Common myeloid progenitor, CD34-positive (primary cell): ENCODE results near the gene RRAS2.

Experiments
- CTCF ChIA-PET: fragments of 350-600 bp; sonication (Branson Sonifier 250); formaldehyde crosslinking; loops from one replicate; lab custom pipeline; 2021; ENCODE audit warnings: antibody characterized with exemption; lab: Charles Lee
- POLR2A ChIA-PET: fragments of 350-600 bp; sonication (Branson Sonifier 250); formaldehyde crosslinking; loops from one replicate; lab custom pipeline; 2021; ENCODE audit warnings: antibody characterized with exemption; lab: Charles Lee
- DNase-seq, 3 donors: peaks; one replicate each; pipeline versions ENCODE4 v3.0.0 to v3.0.0-alpha.2; 2013
- H3K27ac ChIP-seq, 2 experiments: 1 replicate in 1 of 2; 2 replicates in 1 of 2; pipeline ENCODE4 v1.7.0; 2013; ENCODE audit warnings: inconsistent platforms in 2 of 2, low read length in 2 of 2, mild to moderate bottlenecking in 2 of 2, low read depth in 1 of 2, moderate library complexity in 1 of 2; ENCODE audit not compliant: severe bottlenecking in 2 of 2, insufficient read depth in 1 of 2, poor library complexity in 1 of 2
- H3K27me3 ChIP-seq, 5 experiments: replicated peaks in 2 of 5; 1 replicate in 3 of 5; 2 replicates in 2 of 5; pipeline versions ENCODE4 v1.6.1 to v1.7.0; 2013; ENCODE audit warnings: low read length in 4 of 5, mild to moderate bottlenecking in 2 of 5, moderate library complexity in 2 of 5, inconsistent platforms in 1 of 5; ENCODE audit not compliant: insufficient read depth in 5 of 5, control insufficient read depth in 4 of 5
- H3K36me3 ChIP-seq, 4 experiments: 1 replicate in 2 of 4; 2 replicates in 2 of 4; pipeline versions ENCODE4 v1.6.1 to v1.7.0; 2013; ENCODE audit warnings: low read length in 3 of 4, control low read depth in 1 of 4, mild to moderate bottlenecking in 1 of 4; ENCODE audit not compliant: control insufficient read depth in 4 of 4, insufficient read depth in 4 of 4
- H3K4me1 ChIP-seq, 4 experiments: 1 replicate in 3 of 4; 2 replicates in 1 of 4; pipeline versions ENCODE4 v1.6.1 to v1.7.1; 2013; ENCODE audit warnings: low read length in 3 of 4, mild to moderate bottlenecking in 3 of 4, control low read depth in 1 of 4, inconsistent platforms in 1 of 4, moderate library complexity in 1 of 4; ENCODE audit not compliant: control insufficient read depth in 4 of 4, insufficient read depth in 4 of 4; ENCODE audit errors: control extremely low read depth in 1 of 4
- H3K4me3 ChIP-seq, 7 experiments: 1 replicate in 4 of 7; 2 replicates in 3 of 7; pipeline versions ENCODE4 v1.5.1 to v1.7.0; 2013; ENCODE audit warnings: mild to moderate bottlenecking in 7 of 7, low read length in 6 of 7, moderate library complexity in 6 of 7, inconsistent platforms in 2 of 7, low read depth in 2 of 7, control low read depth in 1 of 7; ENCODE audit not compliant: insufficient read depth in 4 of 7, control insufficient read depth in 1 of 7; ENCODE audit errors: extremely low read depth in 1 of 7
- H3K9me3 ChIP-seq, 5 experiments: 1 replicate in 4 of 5; 2 replicates in 1 of 5; pipeline versions ENCODE4 v1.6.1 to v1.7.1; 2013; ENCODE audit warnings: low read length in 4 of 5, mild to moderate bottlenecking in 2 of 5, inconsistent platforms in 1 of 5, low read depth in 1 of 5, moderate library complexity in 1 of 5; ENCODE audit not compliant: control insufficient read depth in 4 of 5, insufficient read depth in 2 of 5; ENCODE audit errors: control extremely low read depth in 1 of 5
- WGBS: methylation state at CpG from one replicate; pipeline ENCODE4 v1.1.5; 2013; ENCODE audit not compliant: insufficient coverage; 5-methylcytosine and 5-hydroxymethylcytosine counted together

The RRAS2 gene

GRCh38 chr11:14229472-14229871, 129.5 kb downstream of the RRAS2 start:
- ChIA-PET CTCF (interaction anchor here (1.1 to 1.7 kb wide), 2 partner anchors 9 to 457 kb away, joined by 3 to 4 read pairs; no protein-coding TSS in a partner anchor), POLR2A (no interaction called here)
- DNase-seq = no peak
- Histone ChIP-seq H3K9me3 (peaks cover 0 to 8% (median 4%) of the 10 kb centered on the region in 5 experiments), H3K27ac (no peak overlapping the region), H3K36me3 (no peaks in the 10 kb centered on the region), H3K27me3 (peaks cover 0 to 19% (median 3%) of the 10 kb centered on the region in 5 experiments), H3K4me1 (peaks cover 0 to 4% (median 0%) of the 10 kb centered on the region in 4 experiments), H3K4me3 (no peak overlapping the region)
- 96% methylated on average over 8 of the region's 11 CpGs for WGBS

GRCh38 chr11:14228356-14228755, 130.6 kb downstream of the RRAS2 start:
- peaks cover 0 to 4% (median 0%) of the 10 kb centered on the region in 4 experiments for H3K4me1 ChIP-seq
- H3K4me3 ChIP-seq = no peak overlapping the region
- no CpG with 5 or more reads among the region's 2 CpGs for WGBS
- no peak for DNase-seq
- peaks cover 0 to 19% (median 3%) of the 10 kb centered on the region in 5 experiments for H3K27me3 ChIP-seq
- peaks cover 0 to 8% (median 4%) of the 10 kb centered on the region in 5 experiments for H3K9me3 ChIP-seq
- no peak overlapping the region for H3K27ac ChIP-seq
- POLR2A ChIA-PET = no interaction called here
- H3K36me3 ChIP-seq = no peaks in the 10 kb centered on the region
- CTCF ChIA-PET = interaction anchor here (1.5 kb wide), 1 partner anchor 79 kb away, joined by 3 read pairs; no protein-coding TSS in a partner anchor
